OCI-LY7 (cell line): Measurements from ENCODE around the gene ASXL1. TPM values are rescaled to one million over a fixed set of nuclear protein-coding genes. Genes with fewer than 3 reads are reported as not detected.

Source experiments
- BruUV-seq: library from RNA; stranded (reverse); fragments of 400-500 nt; replicated peaks from 2 replicates; lab custom pipeline; 2021; lab: Mats Ljungman, UMichigan
- CTCF ChIA-PET: fragments of 300-600 bp; sonication (Branson Sonifier 250); formaldehyde crosslinking; loops from one replicate; lab custom pipeline; 2022; ENCODE audit warnings: antibody characterized with exemption; ENCODE audit not compliant: unreplicated experiment; lab: Charles Lee
- POLR2A ChIA-PET: fragments of 300-600 bp; sonication (Branson Sonifier 250); formaldehyde crosslinking; loops from one replicate; lab custom pipeline; 2022; ENCODE audit warnings: antibody characterized with exemption; lab: Charles Lee
- DNase-seq: peaks from one replicate; pipeline ENCODE4 v3.0.0-alpha.2; 2015; ENCODE audit warnings: low spot score
- H2AFZ ChIP-seq: fragments of 200-600 bp; sonication (generic), shearing (Covaris generic); 2 replicates; pipeline ENCODE4 v1.6.1; 2014; ENCODE audit warnings: mild to moderate bottlenecking, antibody characterized with exemption, low read length, moderate library complexity
- H3K27ac ChIP-seq: fragments of 200-600 bp; sonication (generic); 2 replicates; pipeline ENCODE4 v1.5.1; 2014; ENCODE audit warnings: mixed run types, low read depth, mild to moderate bottlenecking, moderate library complexity, low read length, inconsistent platforms; ENCODE audit not compliant: poor library complexity, severe bottlenecking
- H3K36me3 ChIP-seq: fragments of 200-600 bp; sonication (generic); 2 replicates; pipeline ENCODE4 v1.6.1; 2014; ENCODE audit warnings: mild to moderate bottlenecking, antibody characterized with exemption, low read length, moderate library complexity, mixed read lengths; ENCODE audit not compliant: insufficient read depth
- H3K4me1 ChIP-seq: fragments of 200-600 bp; sonication (generic); 2 replicates; pipeline ENCODE4 v1.5.1; 2014; ENCODE audit warnings: mild to moderate bottlenecking, low read length; ENCODE audit not compliant: insufficient read depth, poor library complexity, severe bottlenecking
- H3K4me2 ChIP-seq: fragments of 200-600 bp; sonication (generic); 2 replicates; pipeline ENCODE4 v1.6.1; 2014; ENCODE audit warnings: mild to moderate bottlenecking, low read length
- H3K4me3 ChIP-seq: fragments of 200-600 bp; sonication (generic); 2 replicates; pipeline ENCODE4 v1.5.1; 2014; ENCODE audit warnings: mild to moderate bottlenecking, low read depth, low read length; ENCODE audit not compliant: poor library complexity, severe bottlenecking
- H3K79me2 ChIP-seq: fragments of 200-600 bp; sonication (generic); 2 replicates; pipeline ENCODE4 v1.6.1; 2016; ENCODE audit warnings: low read depth, mild to moderate bottlenecking, low read length, moderate library complexity, mixed read lengths; ENCODE audit not compliant: insufficient read depth
- H3K9me2 ChIP-seq: fragments of 200-600 bp; sonication (generic); 2 replicates; pipeline ENCODE4 v1.6.1; 2016; ENCODE audit warnings: mild to moderate bottlenecking, low read length, mixed read lengths; ENCODE audit not compliant: insufficient read depth
- H3K9me3 ChIP-seq: fragments of 200-600 bp; sonication (generic); 2 replicates; pipeline ENCODE4 v1.6.1; 2014; ENCODE audit warnings: mild to moderate bottlenecking, mixed run types, low read length, mixed read lengths
- H4K20me1 ChIP-seq: fragments of 200-600 bp; sonication (generic); 2 replicates; pipeline ENCODE4 v1.6.1; 2014; ENCODE audit warnings: mild to moderate bottlenecking, antibody characterized with exemption, low read length, moderate library complexity, mixed read lengths; ENCODE audit not compliant: insufficient read depth
- EZH2phosphoT487 ChIP-seq: fragments of 200-600 bp; sonication (generic); IDR thresholded peaks from 2 replicates; pipeline ENCODE4 v1.6.1; 2018; ENCODE audit warnings: low read depth, borderline replicate concordance, mild to moderate bottlenecking, mixed run types, antibody characterized with exemption, low read length, moderate library complexity, mixed read lengths
- intact Hi-C: fragments of 100-400 bp; cut with micrococcal nuclease; formaldehyde crosslinking; loops from one replicate; pipeline ENCODE4 v1.10.0; 2022; ENCODE audit not compliant: unreplicated experiment
- total RNA-seq, 2 experiments: library from RNA; depleted of rRNA in 1 of 2; stranded (reverse); fragments of >200 nt in 1 of 2; shearing (Covaris generic) in 1 of 2; gene quantifications; 2 replicates each; pipeline ENCODE4 v1.2.3, GENCODE V29; 2014 to 2022
- TF ChIP-seq, protein P1 (sequence below): fragments of 200-600 bp; sonication (generic); conservative IDR thresholded peaks from 2 replicates; pipeline ENCODE4 v1.5.1; 2014; ENCODE audit warnings: mild to moderate bottlenecking, antibody characterized with exemption, low read length, moderate library complexity, mixed read lengths

The ASXL1 gene
- total RNA-seq, 2 experiments from 2014 or later = 84.7 to 122 TPM

DNA sequence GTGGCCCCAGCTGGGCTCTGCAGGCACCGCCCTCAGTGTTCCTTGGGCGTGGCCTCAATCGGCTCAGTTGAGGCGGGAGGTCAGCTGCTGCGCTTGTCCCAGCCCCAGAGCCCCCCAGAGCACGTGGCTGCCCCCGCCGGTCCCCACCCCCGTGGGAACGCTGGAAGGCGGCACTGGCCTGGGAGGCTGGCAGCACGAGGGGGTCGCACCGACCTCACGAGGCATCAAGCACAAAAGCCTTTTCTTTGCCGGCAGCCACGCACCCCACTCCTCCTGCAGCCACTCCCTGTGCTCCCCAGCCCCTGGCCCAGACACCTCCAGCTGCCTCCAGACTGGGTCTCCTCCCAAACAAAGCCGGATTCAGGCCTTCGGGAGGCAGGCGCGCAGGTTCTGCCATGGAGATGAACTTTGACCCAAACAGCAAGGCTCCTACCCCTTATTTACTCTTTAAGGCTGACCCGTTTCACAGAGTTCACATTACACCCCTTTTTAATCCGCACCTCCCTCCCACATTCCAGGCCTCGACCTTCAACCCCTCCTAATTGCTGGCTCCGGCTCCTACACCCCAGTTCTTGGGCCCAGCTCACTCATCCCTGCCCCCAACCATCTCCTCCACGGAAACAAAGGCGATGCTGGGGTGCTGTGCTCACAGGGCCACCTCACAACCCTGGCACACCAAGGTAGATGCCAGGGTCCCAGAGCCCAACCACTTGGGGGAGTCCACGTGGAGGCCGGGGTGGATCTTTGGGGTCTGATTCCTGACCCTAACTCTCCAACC lies 115.3 kb downstream of the ASXL1 start:
- no TSS peak for BruUV-seq
- Histone ChIP-seq H3K27ac (no peak overlapping the region), H3K4me1 (no peaks in the 10 kb centered on the region), H3K4me3 (no peak overlapping the region), H3K9me3 (no peaks in the 10 kb centered on the region), H3K36me3 (no peaks in the 10 kb centered on the region), H3K4me2 (no peak overlapping the region), H4K20me1 (no peaks in the 10 kb centered on the region), H3K9me2 (no peaks in the 10 kb centered on the region), H2AFZ (no peak overlapping the region), H3K79me2 (no peaks in the 10 kb centered on the region)
- intact Hi-C loops = no loop called here
- CTCF ChIA-PET = no interaction called here
- no peak for DNase-seq
- POLR2A ChIA-PET = no interaction called here
- TF ChIP-seq, protein P1, sequence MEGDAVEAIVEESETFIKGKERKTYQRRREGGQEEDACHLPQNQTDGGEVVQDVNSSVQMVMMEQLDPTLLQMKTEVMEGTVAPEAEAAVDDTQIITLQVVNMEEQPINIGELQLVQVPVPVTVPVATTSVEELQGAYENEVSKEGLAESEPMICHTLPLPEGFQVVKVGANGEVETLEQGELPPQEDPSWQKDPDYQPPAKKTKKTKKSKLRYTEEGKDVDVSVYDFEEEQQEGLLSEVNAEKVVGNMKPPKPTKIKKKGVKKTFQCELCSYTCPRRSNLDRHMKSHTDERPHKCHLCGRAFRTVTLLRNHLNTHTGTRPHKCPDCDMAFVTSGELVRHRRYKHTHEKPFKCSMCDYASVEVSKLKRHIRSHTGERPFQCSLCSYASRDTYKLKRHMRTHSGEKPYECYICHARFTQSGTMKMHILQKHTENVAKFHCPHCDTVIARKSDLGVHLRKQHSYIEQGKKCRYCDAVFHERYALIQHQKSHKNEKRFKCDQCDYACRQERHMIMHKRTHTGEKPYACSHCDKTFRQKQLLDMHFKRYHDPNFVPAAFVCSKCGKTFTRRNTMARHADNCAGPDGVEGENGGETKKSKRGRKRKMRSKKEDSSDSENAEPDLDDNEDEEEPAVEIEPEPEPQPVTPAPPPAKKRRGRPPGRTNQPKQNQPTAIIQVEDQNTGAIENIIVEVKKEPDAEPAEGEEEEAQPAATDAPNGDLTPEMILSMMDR = no peak
- no peak for TF ChIP-seq EZH2phosphoT487

DNA sequence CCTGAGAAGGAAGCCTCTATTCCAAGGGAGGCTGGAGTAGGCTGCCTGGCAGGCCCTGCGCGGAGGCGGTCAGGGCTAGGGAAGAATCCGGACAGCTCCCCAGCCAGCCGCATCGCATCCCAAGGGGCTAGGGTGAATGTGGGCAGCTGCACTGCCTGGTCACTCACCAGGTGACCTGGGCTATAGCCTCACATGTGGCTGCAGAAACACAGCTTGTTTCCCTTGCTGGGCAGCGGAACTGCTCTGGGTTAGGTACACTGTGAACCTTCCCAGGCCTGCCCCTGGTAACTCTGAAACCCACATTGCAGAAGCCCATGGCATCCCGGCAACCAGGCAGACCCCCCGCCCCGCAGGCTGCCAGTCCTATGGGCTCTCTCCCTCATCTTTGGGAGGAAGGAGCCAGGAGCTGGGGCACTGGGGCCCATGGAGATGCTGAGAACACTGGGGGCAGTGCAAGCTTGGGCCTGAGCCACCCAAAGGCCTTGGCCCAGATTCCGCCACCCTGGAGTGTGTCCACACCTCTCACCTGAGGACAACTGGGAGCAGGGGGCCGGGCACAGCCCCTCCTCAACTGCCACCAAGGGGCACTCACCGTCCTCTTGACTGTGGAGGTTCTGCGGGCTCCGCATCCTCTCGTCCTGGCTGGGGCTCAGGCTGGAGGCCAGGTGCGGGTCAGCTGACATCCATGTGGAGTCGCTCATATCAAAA lies 116.0 kb downstream of the ASXL1 start:
- CTCF ChIA-PET = no interaction called here
- Histone ChIP-seq H3K27ac (no peak overlapping the region), H3K79me2 (no peaks in the 10 kb centered on the region), H3K9me2 (no peaks in the 10 kb centered on the region), H3K9me3 (no peaks in the 10 kb centered on the region), H2AFZ (no peak overlapping the region), H3K4me2 (no peak overlapping the region), H3K4me1 (no peaks in the 10 kb centered on the region), H4K20me1 (no peaks in the 10 kb centered on the region), H3K36me3 (no peaks in the 10 kb centered on the region), H3K4me3 (no peak overlapping the region)
- intact Hi-C loops = no loop called here
- TF ChIP-seq EZH2phosphoT487 = no peak
- TF ChIP-seq, protein P1 = no peak
- BruUV-seq = no TSS peak
- POLR2A ChIA-PET = no interaction called here
- DNase-seq = no peak

DNA sequence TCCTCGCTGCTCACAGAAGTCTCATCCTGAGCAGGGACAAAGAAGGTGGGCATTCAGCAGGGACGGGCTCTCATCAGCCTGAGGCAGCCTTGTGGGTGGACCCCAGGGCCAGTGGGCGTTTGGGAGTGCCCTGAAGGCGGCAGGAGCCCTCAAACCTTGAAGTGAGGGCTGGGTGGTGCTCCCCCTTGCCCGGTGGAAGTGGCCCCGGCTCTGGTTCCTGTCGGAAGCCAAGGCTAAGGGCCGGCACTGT lies 116.5 kb downstream of the ASXL1 start:
- intact Hi-C loops = no loop called here
- Histone ChIP-seq H3K4me2 (no peak overlapping the region), H3K4me1 (no peaks in the 10 kb centered on the region), H3K9me3 (no peaks in the 10 kb centered on the region), H3K36me3 (no peaks in the 10 kb centered on the region), H4K20me1 (no peaks in the 10 kb centered on the region), H3K9me2 (no peaks in the 10 kb centered on the region), H2AFZ (no peak overlapping the region), H3K4me3 (no peak overlapping the region), H3K27ac (no peak overlapping the region), H3K79me2 (no peaks in the 10 kb centered on the region)
- CTCF ChIA-PET = no interaction called here
- DNase-seq = no peak
- TF ChIP-seq, protein P1 = no peak
- TF ChIP-seq EZH2phosphoT487 = no peak
- BruUV-seq = no TSS peak
- POLR2A ChIA-PET = interaction anchor here (0.7 kb wide), 1 partner anchor 28 kb away, joined by 3 read pairs; no protein-coding TSS in a partner anchor
